Motor neuron (in vitro differentiated cells): ENCODE results near the gene COL25A1. TPM values are rescaled to one million over a fixed set of nuclear protein-coding genes. Genes with fewer than 3 reads are reported as not detected.
"Not testable (repeated sequence)": the region's sequence is repeated elsewhere in the genome, so short reads cannot be mapped to it uniquely, and the experiment has no call there.

Source experiments
- ATAC-seq, 8 experiments: fragments of 200-7000 bp; cut with Tn5 transposase; replicated peaks in 6 of 8; 2 replicates each; pipeline ENCODE4 v1.8.0; 2021; ENCODE audit warnings: mild to moderate bottlenecking in 8 of 8, moderate library complexity in 8 of 8
- H3K27ac ChIP-seq, 2 donors: fragments of 250-450 bp; sonication (Bioruptor Pico); 2 replicates each; pipeline ENCODE4 v1.9.0; 2021; ENCODE audit warnings: antibody characterized with exemption in 2 of 2, mild to moderate bottlenecking in 2 of 2, moderate library complexity in 1 of 2
- H3K4me1 ChIP-seq, 2 donors: fragments of 250-450 bp; sonication (Bioruptor Pico); replicated peaks in 1 of 2; 2 replicates each; pipeline ENCODE4 v1.6.1; 2021; ENCODE audit warnings: antibody characterized with exemption in 2 of 2, mild to moderate bottlenecking in 2 of 2, moderate library complexity in 1 of 2
- H3K4me3 ChIP-seq, 5 donors: fragments of 250-450 bp; sonication (Bioruptor Pico); 2 replicates each; pipeline ENCODE4 v1.9.0; 2021; ENCODE audit warnings: antibody characterized with exemption in 5 of 5, mild to moderate bottlenecking in 5 of 5, moderate library complexity in 4 of 5
- WGBS, 10 experiments: fragments of 450-650 bp; shearing (Covaris generic); methylation state at CpG; one replicate each; pipeline ENCODE4 v1.0.0; 2022; 5-methylcytosine and 5-hydroxymethylcytosine counted together
- in situ Hi-C, 9 experiments: fragments of 400-800 bp; cut with MboI; loops; one replicate each; pipeline ENCODE4 v1.15.0; 2021; ENCODE audit warnings: low sequenced_read_pairs in 9 of 9, low pct_unique_long_range_greater_than_20kb in 2 of 9; ENCODE audit not compliant: unreplicated experiment in 9 of 9
- total RNA-seq, 8 experiments: library from RNA; unstranded; fragments of 300-600 nt; gene quantifications; 2 replicates each; pipeline versions ENCODE4 v1.2.3 to v1.2.4, GENCODE V29; 2022

Gene COL25A1
- total RNA-seq, 8 experiments from 2014 or later = 1.3 to 15.1 (median 2.7) TPM

DNA sequence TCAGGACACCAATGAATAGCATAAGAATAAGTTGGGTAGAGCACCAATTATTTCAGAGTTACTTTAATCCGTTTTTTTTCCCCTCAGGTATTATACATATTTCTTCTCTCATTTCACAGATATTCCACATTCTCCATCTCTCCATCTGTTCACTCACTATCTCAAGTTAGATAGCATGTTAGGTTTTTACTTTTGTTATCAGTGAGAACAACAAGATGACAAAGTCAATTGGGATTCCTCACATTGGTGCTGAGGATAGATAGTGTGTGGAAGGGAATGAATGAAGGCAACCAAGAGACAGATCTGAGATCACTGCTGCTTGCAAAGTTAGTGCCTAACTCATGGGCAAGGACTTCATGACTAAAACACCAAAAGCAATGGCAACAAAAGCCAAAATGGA, 427.7 kb downstream of the COL25A1 start:
- Histone ChIP-seq H3K4me1 (no peaks in the 10 kb centered on the region), H3K27ac (no peak overlapping the region)
- in situ Hi-C loops = no loop called here

DNA sequence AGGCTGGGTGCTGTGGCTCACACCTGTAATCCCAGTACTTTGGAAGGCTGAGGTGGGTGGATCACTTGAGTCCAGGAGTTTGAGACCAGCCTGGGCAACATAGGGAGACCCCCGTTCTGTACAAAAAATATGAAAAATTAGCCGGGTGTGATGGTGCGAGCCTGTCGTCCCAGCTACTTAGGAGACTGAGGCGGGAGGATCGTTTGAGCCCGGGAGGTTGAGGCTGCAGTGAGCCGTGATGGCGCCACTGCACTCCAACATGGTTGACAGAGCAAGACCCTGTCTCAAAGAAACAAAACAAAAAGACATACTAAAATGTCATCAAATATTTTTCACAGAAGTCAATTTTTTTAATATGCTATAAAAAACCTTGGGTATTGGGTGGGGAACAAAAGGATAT, 432.5 kb downstream of the COL25A1 start:
- H3K4me1 ChIP-seq, in situ Hi-C loops, H3K27ac ChIP-seq, H3K4me3 ChIP-seq, ATAC-seq: not testable (repeated sequence)
- WGBS, 10 experiments = 83 to 100% (median 94%) methylated on average over 1 to 8 of the region's 9 CpGs; no CpG with 5 or more reads in 2 of the 10 experiments

More for the DNA sequence above, 427.7 kb downstream of the COL25A1 start:
- WGBS, 10 experiments = 0 to 100% (median 80%) methylated on average over 1 of the region's 1 CpG; no CpG with 5 or more reads in 3 of the 10 experiments
- H3K4me3 ChIP-seq = no peak overlapping the region
- no peak for ATAC-seq

DNA sequence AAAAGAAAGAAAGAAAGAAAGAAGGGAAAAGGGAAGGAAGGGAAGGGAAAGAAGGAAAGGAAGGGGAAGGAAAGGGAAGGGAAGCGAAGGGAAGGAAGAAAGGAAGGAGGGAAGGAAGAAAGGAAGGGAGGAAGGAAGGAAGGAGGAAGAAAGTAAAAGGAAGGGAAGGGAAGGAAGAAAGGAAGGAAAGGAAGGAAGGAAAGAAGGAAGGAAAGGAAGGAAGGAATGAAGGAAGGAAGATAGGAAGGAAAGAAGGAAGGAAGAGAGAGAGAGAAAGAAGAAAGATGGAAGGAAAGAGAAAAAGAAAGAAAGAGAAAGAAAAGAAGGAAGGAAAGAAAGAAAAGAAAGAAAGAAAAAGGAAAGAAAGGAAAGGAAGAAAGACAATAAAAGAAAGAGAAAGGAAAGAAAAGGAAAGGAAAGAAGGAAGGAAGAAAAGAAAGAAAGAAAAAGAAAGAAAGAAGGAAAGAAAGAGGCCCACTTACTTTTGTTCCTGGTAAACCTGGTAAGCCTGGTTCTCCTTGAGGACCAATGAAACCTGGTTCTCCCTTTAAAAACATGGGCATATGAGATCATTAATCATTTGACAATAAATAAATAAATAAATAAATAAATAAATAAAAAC, 433.7 kb downstream of the COL25A1 start:
- in situ Hi-C loops = no loop called here
- no peak overlapping the region for H3K4me3 ChIP-seq
- ATAC-seq = no peak
- no peaks in the 10 kb centered on the region for H3K4me1 ChIP-seq
- WGBS, 10 experiments = 62 to 100% (median 85%) methylated on average over 1 of the region's 1 CpG; no CpG with 5 or more reads in 5 of the 10 experiments
- H3K27ac ChIP-seq = no peak overlapping the region

DNA sequence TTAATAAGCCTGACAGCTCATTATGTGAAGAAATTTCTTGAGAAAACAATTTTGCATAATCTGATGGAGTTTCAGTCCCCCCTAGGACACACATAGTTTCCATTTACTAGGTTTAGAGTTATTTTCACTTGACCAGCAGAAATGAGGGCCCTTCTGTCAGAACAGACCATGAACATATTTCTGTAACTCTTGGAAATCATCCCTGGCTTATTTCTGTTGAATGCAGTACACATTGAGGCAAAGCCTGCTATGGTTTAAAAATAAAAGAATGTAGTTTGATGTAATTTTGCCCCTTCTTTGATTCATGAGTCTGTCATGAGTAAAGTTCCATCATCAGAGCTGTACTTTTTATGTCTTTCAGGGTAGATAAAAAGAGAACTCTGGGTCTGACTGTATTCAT, 435.0 kb downstream of the COL25A1 start:
- Histone ChIP-seq H3K27ac (no peak overlapping the region), H3K4me1 (no peaks in the 10 kb centered on the region), H3K4me3 (no peak overlapping the region)
- ATAC-seq = no peak
- in situ Hi-C loops = no loop called here

DNA sequence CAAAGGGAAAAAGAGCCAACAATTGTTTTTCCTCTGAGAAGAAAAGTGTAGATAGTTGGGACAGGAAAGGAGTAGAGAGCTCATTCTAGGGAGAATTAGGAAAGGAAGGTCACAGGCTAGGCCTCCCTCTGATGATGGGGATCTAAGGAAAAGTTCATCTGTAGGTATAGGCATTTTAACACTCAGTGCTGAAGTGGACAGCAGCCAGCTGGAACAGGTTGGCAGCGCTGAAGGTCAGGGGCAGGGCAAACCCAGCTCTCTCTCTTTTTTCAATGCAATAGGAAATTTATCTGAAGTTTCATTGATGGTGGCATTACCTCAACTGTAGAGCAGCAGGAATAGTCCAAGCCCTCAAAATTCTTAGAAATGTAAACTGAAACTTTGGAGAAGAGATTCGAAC, 441.1 kb downstream of the COL25A1 start:
- no peak overlapping the region for H3K4me3 ChIP-seq
- H3K4me1 ChIP-seq = peaks cover 0 to 5% of the 10 kb centered on the region in 2 donors
- no peak overlapping the region for H3K27ac ChIP-seq
- WGBS, 10 experiments = 40 to 90% (median 67%) methylated on average over 1 to 2 of the region's 2 CpGs; no CpG with 5 or more reads in 3 of the 10 experiments
- in situ Hi-C loops = no loop called here
- no peak for ATAC-seq

DNA sequence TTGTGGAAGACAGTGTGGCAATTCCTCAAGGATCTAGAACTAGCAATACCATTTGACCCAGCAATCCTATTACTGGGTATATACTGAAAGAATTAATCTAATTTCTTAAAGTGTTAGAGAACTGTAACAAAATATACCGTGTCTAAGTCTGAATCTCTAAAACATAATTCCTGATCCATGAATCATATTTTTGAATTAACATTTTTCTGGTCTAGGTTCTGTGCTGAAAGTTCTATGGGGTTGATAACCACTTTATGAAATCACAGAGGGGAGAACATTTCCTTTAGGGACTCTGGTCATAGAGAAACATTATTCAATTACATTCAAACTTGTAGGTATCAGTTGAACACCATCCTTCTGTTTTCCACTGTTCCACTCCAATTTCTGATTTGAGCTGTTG, 447.7 kb downstream of the COL25A1 start:
- in situ Hi-C loops = no loop called here
- ATAC-seq = no peak
- H3K4me3 ChIP-seq = no peak overlapping the region
- H3K27ac ChIP-seq = no peak overlapping the region
- H3K4me1 ChIP-seq = peaks cover 0 to 2% of the 10 kb centered on the region in 2 donors
- WGBS, 10 experiments = 0 to 100% (median 86%) methylated on average over 1 of the region's 1 CpG; no CpG with 5 or more reads in 5 of the 10 experiments

DNA sequence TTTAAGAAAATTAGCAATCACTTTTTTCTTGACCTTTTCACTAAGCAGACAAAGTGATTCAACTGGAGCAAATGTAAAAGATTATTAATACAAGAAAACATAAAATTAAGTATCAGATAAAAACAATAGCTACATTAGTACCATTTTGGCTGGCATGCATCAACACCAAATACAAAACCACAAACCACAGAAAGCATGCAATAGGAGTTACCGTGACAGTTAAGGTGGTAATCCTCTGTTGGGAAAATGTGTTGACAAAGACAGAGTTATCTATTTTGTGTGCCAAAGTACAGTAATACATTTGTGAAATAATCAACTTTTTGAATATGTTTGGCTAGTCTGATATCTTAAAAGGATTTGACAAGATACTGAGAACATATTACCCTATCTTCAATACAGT, 449.8 kb downstream of the COL25A1 start:
- H3K27ac ChIP-seq = no peak overlapping the region
- no peak overlapping the region for H3K4me3 ChIP-seq
- peaks cover 0 to 5% of the 10 kb centered on the region in 2 donors for H3K4me1 ChIP-seq
- no peak for ATAC-seq
- in situ Hi-C loops = no loop called here
- 71 to 100% (median 100%) methylated on average over 1 of the region's 1 CpG for WGBS, 10 experiments

DNA sequence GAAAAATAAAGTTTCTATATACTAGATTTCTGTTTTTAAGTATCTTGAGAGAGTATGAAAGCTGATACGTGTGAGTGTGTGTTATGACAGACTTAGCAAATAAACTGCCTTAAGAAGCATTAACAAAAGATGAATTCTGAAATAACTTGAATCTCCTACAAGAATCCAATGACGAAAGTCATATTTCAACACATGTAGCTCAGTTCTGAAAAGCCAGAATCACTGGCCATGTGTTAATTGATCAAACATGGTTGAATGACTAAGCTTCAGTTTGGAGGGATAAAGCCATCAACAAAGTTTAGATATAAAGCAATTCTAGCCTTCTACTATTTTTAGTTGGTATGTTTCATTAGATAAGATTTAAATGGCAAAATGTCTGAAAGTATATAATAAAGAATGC, 451.1 kb downstream of the COL25A1 start:
- H3K4me3 ChIP-seq = no peak overlapping the region
- no peak for ATAC-seq
- in situ Hi-C loops = no loop called here
- H3K27ac ChIP-seq = no peak overlapping the region
- H3K4me1 ChIP-seq = peaks cover 0 to 5% of the 10 kb centered on the region in 2 donors
- WGBS, 10 experiments = 33 to 100% (median 78%) methylated on average over 1 to 2 of the region's 2 CpGs; no CpG with 5 or more reads in 3 of the 10 experiments

DNA sequence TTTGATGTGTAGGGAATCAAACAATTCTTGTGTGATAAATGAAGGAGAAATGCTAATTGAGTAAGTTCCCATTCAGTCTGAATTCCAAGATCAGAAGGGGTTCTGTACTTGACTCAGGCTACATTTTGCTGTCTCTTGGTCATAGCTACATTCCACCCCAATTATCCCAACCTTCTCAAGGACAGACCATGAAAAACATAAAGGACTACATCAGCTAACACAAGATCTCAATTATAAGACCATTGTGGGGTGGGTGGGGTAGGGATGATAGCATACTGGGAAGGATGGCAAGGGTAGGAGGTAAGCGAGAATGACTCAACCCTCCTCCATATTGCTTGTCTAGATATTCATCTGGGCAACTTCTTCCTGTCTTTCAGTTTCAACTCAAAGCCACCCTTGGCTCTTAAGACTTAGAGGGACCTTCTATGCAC, 452.2 kb downstream of the COL25A1 start:
- Histone ChIP-seq H3K4me1 (peaks cover 0 to 5% of the 10 kb centered on the region in 2 donors), H3K27ac (no peak overlapping the region), H3K4me3 (no peak overlapping the region)
- in situ Hi-C loops = no loop called here
- no peak for ATAC-seq
- WGBS, 10 experiments = 33 to 100% methylated on average over 1 of the region's 1 CpG; no CpG with 5 or more reads in 8 of the 10 experiments

DNA sequence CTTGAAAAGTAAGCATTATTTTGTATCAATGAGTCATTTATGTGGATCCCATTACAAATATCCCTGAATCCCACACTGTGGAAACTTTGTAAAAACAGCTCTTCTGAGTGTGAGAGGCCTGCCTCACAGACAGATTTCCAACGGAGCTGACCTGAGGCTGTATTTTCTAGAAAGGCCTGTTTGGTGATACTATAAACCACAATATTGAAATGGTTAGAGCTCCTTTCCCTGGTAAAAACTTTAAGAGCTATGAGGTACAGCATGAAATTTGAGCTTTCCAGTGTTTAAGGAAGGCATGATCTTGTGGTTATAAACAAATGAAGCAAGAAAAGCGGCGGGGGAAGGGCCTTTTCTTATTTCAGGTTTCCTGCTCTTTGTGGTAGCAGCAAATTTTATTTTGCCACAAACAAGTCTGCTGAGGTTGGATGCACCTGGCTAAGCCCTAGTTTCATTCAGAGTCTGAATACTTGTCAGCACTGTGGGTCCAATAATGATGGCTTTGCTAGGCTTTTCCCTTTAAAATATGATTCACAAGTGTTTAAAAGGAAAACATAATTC, 452.8 kb downstream of the COL25A1 start:
- Histone ChIP-seq H3K27ac (no peak overlapping the region), H3K4me1 (peaks cover 0 to 5% of the 10 kb centered on the region in 2 donors), H3K4me3 (no peak overlapping the region)
- in situ Hi-C loops = loop anchor here in 5 of 9 experiments (25.0 kb wide), 3 partner anchors 463 to 563 kb away; partner anchors contain the start of gene COL25A1 (in 2 of the 5)
- 33 to 86% (median 80%) methylated on average over 1 to 3 of the region's 3 CpGs; no CpG with 5 or more reads in 1 of the 10 experiments for WGBS, 10 experiments
- peak in 1 of 8 experiments; percentile 53 for ATAC-seq

DNA sequence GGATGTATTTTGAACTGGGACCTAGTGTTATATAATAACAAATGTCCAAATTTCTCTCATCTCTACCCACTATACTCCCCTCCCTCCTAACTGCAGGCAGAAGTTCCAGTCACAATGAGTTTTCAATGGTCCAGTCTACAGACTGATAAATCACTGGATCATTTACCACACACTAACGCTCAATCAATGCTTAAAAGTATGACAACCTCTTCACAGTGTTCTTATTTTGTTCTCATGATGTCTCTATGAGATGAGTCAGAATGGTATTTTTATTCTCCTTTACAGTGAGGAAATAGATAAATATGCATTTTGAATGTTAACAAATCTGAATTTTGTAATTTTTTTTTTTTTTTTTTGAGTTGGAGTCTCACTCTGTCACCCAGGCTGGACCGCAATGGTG, 455.9 kb downstream of the COL25A1 start:
- peaks cover 0 to 5% of the 10 kb centered on the region in 2 donors for H3K4me1 ChIP-seq
- no peak overlapping the region for H3K27ac ChIP-seq
- H3K4me3 ChIP-seq = no peak overlapping the region
- in situ Hi-C loops = loop anchor here in 5 of 9 experiments (25.0 kb wide), 3 partner anchors 466 to 566 kb away; partner anchors contain the start of gene COL25A1 (in 2 of the 5)
- ATAC-seq = no peak
- WGBS, 10 experiments = 90 to 100% (median 100%) methylated on average over 1 to 2 of the region's 2 CpGs; no CpG with 5 or more reads in 4 of the 10 experiments

DNA sequence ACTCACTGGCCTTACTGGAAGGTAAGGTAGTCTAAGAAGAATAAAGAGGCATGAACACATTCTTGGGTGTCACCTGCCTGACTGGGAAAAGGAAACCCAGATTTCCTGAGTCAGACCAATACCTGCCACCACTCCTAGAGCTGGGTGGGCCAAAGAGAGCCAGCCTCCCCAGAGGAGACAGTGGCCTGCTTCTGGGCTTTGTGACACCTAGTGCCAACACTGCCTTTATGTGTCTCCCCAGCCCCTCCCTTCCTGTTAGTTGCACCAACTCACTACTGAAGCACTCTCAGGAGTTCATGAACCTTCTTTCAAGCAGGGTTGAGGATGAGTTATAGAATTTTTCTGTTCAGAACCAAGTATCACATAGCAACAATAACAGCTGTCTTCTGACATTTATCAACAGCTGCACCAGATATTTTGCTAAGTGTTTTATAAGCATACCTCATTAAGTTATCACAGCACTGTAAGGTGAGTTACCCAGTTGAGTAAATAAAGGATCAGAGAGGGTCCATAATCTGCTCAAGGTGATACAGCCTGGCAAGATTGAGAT, 462.0 kb downstream of the COL25A1 start:
- in situ Hi-C loops = loop anchor here in 5 of 9 experiments (25.0 kb wide), 3 partner anchors 472 to 572 kb away; partner anchors contain the start of gene COL25A1 (in 2 of the 5)
- ATAC-seq = no peak
- H3K27ac ChIP-seq = no peak overlapping the region
- H3K4me1 ChIP-seq = no peaks in the 10 kb centered on the region
- H3K4me3 ChIP-seq = no peak overlapping the region

DNA sequence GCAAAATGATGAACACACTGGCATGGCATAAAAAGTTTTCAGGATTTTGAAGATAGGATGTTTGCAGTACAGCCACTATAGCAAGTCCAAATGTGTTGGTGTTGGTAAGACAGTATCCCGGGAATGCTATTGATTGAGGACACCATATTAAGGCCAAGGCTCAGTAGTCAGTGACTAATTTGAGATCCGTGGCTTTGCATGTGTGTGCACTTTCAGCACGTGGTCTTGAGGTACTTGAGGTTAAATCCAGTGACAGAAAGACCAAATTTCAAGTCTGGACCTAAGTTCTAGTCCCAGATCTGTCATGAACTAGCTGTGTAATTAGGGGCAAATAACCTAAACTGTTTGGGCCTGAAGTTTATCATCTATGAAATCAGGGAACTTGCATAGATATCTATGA, 463.1 kb downstream of the COL25A1 start:
- no peak for ATAC-seq
- in situ Hi-C loops = loop anchor here in 5 of 9 experiments (25.0 kb wide), 3 partner anchors 473 to 573 kb away; partner anchors contain the start of gene COL25A1 (in 2 of the 5)
- WGBS, 10 experiments = 33 to 96% (median 89%) methylated on average over 1 to 3 of the region's 3 CpGs; no CpG with 5 or more reads in 4 of the 10 experiments
- Histone ChIP-seq H3K4me1 (no peaks in the 10 kb centered on the region), H3K4me3 (no peak overlapping the region), H3K27ac (no peak overlapping the region)
